NOMO-1 treated with DMSO at 0.1 percent for 48 hours (cell line): ENCODE data around the gene KDELR3.
A peak's percentile ranks its signal among the peaks of the same experiment; 100 is the strongest.

Source experiments
- DNase-seq: peaks from one replicate; lab custom pipeline; 2025; ENCODE audit not compliant: unreplicated experiment; lab: John Stamatoyannopoulos, UW

Gene KDELR3

DNA sequence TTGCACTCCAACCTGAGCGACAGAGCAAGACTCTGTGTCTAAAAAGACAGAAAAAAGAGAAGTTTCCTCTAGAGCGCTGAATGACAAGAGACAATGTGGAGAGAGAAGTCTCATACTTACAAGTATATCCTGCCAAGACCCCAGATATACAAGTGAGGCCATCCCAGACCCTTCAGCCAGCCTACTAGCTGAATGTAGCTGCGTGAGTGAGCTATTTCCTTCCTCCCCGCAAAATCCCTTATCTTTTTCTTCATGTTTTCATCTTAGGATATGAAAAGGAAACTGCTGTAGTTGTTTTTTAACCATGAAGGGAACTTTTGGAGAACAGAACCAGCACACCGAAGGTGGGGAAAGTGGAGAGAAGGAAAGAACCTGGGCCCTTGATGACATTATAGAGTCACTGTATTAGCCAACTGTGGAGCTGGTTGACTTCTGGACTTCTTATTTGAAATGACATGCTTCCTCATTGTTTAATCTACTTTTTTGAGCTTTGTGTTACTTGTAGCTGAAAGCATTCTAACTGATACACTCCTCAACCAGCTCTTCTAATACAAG is 42.6 kb downstream of the KDELR3 start:
- no peak for DNase-seq

- DNase-seq: no peak
These were observed 45.2 kb downstream of the KDELR3 start for GRCh38 chr22:38513063-38513462.

DNA sequence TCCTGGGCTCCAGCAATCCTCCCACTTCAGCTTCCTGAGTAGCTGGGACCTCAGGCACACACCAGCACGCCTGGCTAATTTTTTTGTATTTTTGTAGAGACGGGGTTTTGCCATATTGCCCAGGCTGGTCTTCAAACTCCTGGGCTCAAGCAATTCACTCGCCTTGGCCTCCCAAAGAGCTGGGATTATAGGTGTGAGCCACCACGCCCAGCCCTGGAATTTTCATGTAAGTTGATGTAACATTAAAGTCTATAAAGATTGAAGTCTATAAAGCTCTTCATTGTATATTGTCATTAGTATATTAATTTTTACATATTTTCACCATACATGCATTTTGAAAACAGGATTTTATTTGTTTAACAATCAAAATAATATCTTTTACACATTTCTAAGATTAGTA is 50.7 kb downstream of the KDELR3 start:
- DNase-seq: no peak

GRCh38 chr22:38519453-38520250 is 51.8 kb downstream of the KDELR3 start:
- DNase-seq: no peak

- no peak for DNase-seq
These were observed 55.1 kb downstream of the KDELR3 start for GRCh38 chr22:38523029-38523428.

GRCh38 chr22:38523479-38523878 is 55.6 kb downstream of the KDELR3 start:
- no peak for DNase-seq

DNA sequence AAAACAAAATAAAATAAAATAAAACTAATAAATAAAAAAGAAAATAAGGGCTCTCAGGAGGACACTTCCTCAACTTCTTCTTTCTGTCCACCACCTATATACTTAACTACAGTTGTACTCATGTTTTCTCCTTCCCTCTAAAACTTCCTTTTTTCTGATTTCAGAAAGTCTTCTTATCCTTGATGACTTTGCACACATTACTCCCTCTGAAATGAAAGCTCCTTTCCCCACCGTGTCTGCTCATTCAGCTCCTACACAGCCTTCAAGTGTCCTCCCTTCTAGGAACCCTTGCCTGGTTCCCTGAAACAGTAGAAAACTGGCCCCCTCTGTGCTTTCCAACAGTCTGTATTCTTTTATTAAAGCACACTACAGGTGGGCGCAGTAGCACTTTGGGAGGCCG is 56.5 kb downstream of the KDELR3 start:
- peak; percentile 62 for DNase-seq

DNA sequence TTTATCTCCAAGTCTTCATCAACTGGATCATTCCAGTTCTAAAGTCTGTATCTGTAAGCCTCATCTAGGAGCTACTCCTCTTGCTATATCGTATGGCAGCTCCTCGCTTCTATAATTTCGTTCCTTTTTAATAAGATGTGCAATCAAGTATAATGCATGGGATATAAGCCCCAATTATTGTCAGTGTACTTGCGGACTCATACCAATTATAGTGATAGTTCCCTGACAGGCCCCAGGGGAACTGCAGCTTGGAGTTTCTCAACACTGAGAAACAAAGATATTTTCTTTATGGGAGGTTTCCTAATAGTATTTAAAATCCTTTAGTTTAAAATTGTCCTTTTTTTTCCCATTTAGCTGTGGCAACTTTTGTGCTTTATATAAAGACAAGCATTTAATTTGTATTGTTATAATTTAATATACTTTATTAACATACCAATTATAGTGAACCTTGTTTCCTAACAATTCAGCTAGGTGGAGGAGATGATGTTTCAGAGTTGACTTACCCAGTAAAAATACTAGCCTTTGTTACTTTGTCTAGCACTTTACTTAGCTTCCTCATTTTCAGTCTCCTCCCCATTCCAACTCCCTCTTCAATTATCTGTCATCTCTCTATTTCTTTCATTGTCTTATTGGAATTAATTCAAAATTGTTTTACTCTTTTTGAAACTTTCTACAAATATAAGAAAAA is 63.5 kb downstream of the KDELR3 start:
- DNase-seq: peak; percentile 88
